Epidermal melanocyte (primary cell): ENCODE data around the gene TBPL2.
"Not testable (repeated sequence)": the region's sequence is repeated elsewhere in the genome, so short reads cannot be mapped to it uniquely, and the experiment has no call there.

Source experiments
- DNase-seq: peaks from one replicate; pipeline ENCODE4 v3.0.0; 2011; ENCODE audit warnings: low spot score; ENCODE audit not compliant: insufficient read length

The TBPL2 gene

GRCh38 chr14:55440385-55440784, at the start of gene TBPL2:
TBPL2 (minus strand) TSS chr14:55440616; CDS start chr14:55440449, 167 bp downstream.
- DNase-seq, result no peak

GRCh38 chr14:55488204-55488603, 47.8 kb upstream of the TBPL2 start:
- no peak for DNase-seq

GRCh38 chr14:55482936-55483605, 42.7 kb upstream of the TBPL2 start:
- DNase-seq, result no peak

- DNase-seq, result no peak
Measured at GRCh38 chr14:55481769-55482168, 41.4 kb upstream of the TBPL2 start.

- peak; percentile 48 for DNase-seq
Measured at GRCh38 chr14:55477680-55478079, 37.3 kb upstream of the TBPL2 start.

GRCh38 chr14:55476448-55476847, 36.0 kb upstream of the TBPL2 start:
- not testable (repeated sequence) for DNase-seq

- DNase-seq, result no peak
Measured at GRCh38 chr14:55473786-55474185, 33.4 kb upstream of the TBPL2 start.

- no peak for DNase-seq
Measured at GRCh38 chr14:55470025-55470424, 29.6 kb upstream of the TBPL2 start.

GRCh38 chr14:55467307-55467706, 26.9 kb upstream of the TBPL2 start:
- no peak for DNase-seq

- DNase-seq, result no peak
Measured at GRCh38 chr14:55458800-55459515, 18.5 kb upstream of the TBPL2 start.

- no peak for DNase-seq
Measured at GRCh38 chr14:55457496-55457895, 17.1 kb upstream of the TBPL2 start.

GRCh38 chr14:55456411-55456810, 16.0 kb upstream of the TBPL2 start:
- not testable (repeated sequence) for DNase-seq

GRCh38 chr14:55454264-55455002, 14.0 kb upstream of the TBPL2 start:
- no peak for DNase-seq

GRCh38 chr14:55451950-55452349, 11.5 kb upstream of the TBPL2 start:
- DNase-seq, result no peak

- no peak for DNase-seq
Measured at GRCh38 chr14:55451398-55451797, 11.0 kb upstream of the TBPL2 start.

- no peak for DNase-seq
Measured at GRCh38 chr14:55450987-55451386, 10.6 kb upstream of the TBPL2 start.

- no peak for DNase-seq
Measured at GRCh38 chr14:55450539-55450938, 10.1 kb upstream of the TBPL2 start.

GRCh38 chr14:55450124-55450523, 9.7 kb upstream of the TBPL2 start:
- DNase-seq, result no peak

GRCh38 chr14:55449116-55449515, 8.7 kb upstream of the TBPL2 start:
- DNase-seq, result no peak

GRCh38 chr14:55448141-55448614, 7.8 kb upstream of the TBPL2 start:
- no peak for DNase-seq

GRCh38 chr14:55446833-55447232, 6.4 kb upstream of the TBPL2 start:
- no peak for DNase-seq

GRCh38 chr14:55446127-55446736, 5.8 kb upstream of the TBPL2 start:
- DNase-seq, result no peak
